Measurements from ENCODE around the gene PARN. TPM values are rescaled to one million over a fixed set of nuclear protein-coding genes. Genes with fewer than 3 reads are reported as not detected.
"Not testable (repeated sequence)": the region's sequence is repeated elsewhere in the genome, so short reads cannot be mapped to it uniquely, and the experiment has no call there.

PARN gene, protein sequence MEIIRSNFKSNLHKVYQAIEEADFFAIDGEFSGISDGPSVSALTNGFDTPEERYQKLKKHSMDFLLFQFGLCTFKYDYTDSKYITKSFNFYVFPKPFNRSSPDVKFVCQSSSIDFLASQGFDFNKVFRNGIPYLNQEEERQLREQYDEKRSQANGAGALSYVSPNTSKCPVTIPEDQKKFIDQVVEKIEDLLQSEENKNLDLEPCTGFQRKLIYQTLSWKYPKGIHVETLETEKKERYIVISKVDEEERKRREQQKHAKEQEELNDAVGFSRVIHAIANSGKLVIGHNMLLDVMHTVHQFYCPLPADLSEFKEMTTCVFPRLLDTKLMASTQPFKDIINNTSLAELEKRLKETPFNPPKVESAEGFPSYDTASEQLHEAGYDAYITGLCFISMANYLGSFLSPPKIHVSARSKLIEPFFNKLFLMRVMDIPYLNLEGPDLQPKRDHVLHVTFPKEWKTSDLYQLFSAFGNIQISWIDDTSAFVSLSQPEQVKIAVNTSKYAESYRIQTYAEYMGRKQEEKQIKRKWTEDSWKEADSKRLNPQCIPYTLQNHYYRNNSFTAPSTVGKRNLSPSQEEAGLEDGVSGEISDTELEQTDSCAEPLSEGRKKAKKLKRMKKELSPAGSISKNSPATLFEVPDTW
- 10 to 100 TPM; 24.3 to 29.8 TPM for total RNA-seq
- long read RNA-seq, transcript PARN-203 (24 exons, 3,078 nt) = major isoform, 26 of 47 reads
- long read RNA-seq, partial matches to known transcripts = 6 of 47 reads
- long read RNA-seq, other reads (novel, unspliced or antisense) = 11 of 47 reads

DNA sequence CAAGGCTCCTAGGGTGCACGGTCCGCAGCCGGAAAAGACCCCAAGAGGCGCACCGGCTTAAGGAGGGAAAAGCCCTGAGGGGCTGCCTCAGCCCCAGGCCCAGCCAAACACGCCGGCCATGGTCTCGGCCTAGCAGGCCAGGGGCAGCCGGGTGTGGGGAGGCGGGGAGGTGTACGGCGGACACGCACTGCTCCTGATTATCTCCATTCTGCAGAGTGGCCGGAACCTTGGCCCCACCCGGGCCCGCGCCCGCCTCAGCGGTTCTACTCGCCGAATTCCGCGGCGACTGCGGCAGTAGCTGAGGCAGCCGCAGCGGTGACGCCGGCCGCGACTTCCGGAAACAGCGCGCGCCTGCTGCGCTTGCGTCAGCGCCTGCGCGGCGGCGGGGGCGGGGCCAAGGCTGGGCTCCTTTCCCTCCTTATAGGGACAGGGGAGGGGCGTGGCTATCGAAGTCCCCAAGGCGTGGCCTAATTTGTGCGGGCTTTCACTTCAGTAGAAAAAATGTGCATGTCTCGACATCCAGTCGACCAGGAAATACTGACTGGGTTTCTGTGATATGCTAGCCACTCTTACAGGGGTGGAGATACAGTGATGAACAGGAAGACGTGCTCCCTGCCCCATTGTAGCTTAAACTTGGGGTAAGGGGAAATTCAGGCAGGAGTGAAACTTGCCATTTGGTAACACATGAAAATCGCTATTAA lies at the start of gene PARN:
TSS of gene PARN (minus strand) at position 342 of the 701 bp plus-strand sequence. CDS start at position 207, 135 bp downstream.
- ATAC-seq = peak; percentile 67
- intact Hi-C loops (cut with DNase I, micrococcal nuclease) = no loop called here
- DNase-seq = peak; percentile 98 to 99

DNA sequence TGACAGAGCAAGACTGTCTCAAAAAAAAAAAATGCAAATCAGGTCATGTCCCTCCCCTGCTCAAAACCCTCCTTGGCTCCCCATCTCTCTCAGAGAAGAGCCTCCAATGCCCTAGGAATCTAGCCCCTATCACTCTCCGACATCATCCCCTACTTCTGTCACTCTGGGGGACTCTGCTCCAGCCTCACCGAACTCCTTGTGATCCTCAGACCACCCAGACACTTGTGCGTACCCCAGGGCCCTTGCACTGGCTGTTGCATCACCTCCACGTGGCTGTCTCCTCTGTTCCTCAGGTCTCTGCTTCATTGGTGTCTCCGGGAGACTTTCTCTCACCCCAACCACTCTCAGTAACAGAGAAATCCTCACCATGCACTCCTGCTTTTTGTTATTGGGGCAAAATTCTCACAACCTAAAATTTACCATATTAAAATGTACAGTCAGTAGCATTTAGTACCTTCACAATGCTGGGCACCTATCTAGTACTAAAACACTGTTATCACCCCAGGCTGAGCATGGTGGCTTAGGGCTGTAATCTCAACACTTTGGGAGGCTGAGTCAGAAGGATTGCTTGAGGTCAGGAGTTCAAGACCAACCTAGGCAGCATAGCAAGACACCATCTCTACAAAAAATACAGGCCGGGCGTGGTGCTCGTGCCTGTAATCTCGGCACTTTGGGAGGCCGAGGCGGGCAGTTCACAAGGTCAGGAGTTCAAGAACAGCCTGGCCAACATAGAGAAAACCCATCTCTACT lies 48.9 kb upstream of the PARN start:
- intact Hi-C loops (cut with DNase I, micrococcal nuclease) = no loop called here
- ATAC-seq = no peak
- no peak for DNase-seq

DNA sequence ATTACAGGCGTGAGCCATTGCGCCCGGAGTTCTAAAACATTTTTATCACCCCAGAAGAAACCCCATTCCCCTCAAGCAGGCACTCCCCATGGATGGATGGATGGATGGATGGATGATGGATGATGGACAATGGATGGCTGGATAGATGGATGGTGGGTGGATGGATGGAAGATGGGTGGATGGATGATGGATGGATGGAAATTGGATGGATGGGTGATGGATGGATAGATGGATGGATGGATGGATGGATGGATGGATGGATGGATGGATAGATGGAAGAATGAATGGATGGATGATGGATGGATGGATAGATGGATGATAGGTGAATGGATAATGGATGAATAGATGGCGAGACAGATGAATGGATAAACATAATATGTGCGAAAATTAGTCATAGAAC lies 47.6 kb upstream of the PARN start:
- no peak for DNase-seq
- ATAC-seq = no peak
- intact Hi-C loops (cut with DNase I, micrococcal nuclease) = no loop called here

DNA sequence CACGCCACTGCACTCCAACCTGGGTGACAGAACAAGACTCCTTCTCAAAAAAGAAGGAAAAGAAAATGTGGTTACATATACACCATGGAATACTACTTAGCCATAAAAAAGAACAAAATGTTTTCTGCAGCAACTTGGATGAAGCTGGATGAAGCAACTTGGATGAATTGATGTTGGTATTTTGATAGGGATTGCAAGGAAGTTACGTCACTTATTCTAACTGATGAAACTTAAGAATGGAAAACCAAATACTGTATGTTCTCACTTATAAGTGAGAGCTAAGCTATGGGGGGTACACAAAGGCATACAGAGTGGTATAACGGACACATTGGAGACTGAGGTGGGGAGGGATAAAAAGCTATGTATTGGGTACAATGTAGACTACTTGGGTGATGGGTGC lies 46.6 kb upstream of the PARN start:
- ATAC-seq (no peak), DNase-seq (no peak)
- intact Hi-C loops (cut with DNase I, micrococcal nuclease) = no loop called here

DNA sequence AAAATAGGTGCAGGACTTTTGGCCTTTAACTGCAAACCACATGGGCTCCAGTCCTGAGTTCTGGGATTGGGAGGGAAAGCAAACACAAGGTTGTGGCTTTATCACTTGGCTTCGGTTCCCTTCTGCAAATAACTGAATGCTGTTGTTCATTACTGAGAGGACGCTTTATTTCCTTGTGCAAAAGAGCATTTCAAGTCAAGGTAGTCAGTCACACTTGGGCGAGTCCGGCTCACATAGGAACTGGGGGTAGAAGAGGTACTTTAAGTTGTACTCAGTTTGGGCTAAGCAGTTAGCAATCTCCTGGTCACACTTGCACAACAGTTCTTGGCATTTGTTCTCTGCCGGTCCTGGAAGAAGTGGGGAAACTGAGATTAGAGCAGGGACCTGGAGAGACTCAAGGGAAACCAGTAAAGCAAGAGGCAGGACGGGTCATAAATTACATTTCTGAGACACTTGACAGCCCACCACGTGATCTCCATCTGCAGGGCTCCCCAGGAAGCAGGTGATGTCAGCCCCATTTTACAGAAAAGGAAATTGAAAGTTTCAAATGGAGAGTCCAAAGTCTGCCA lies 42.4 kb upstream of the PARN start:
- intact Hi-C loops (cut with DNase I, micrococcal nuclease) = no loop called here
- peak; percentile 47 for ATAC-seq
- peak; percentile 48 to 62 for DNase-seq

DNA sequence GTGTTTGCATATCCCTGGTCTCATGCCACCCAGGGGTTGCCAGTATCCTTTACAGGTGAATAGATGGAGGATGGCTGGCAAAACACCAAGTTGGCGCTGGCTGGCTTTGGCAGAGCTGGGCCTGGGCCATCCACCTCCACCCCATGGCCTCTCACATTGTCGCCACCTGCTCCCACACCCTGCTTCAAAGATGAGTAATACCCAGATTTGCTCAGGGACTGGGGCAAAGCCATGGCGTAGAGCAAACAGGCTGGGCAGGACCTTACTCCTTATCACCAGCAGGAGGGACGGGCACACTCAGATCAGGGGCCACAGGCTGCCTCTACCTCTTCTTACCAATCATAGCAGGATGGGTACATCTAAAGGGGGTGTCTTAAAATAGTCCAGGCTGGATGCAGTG lies 39.7 kb upstream of the PARN start:
- DNase-seq = peak; percentile 91 to 95
- intact Hi-C loops (cut with DNase I, micrococcal nuclease) = no loop called here
- peak; percentile 79 for ATAC-seq

DNA sequence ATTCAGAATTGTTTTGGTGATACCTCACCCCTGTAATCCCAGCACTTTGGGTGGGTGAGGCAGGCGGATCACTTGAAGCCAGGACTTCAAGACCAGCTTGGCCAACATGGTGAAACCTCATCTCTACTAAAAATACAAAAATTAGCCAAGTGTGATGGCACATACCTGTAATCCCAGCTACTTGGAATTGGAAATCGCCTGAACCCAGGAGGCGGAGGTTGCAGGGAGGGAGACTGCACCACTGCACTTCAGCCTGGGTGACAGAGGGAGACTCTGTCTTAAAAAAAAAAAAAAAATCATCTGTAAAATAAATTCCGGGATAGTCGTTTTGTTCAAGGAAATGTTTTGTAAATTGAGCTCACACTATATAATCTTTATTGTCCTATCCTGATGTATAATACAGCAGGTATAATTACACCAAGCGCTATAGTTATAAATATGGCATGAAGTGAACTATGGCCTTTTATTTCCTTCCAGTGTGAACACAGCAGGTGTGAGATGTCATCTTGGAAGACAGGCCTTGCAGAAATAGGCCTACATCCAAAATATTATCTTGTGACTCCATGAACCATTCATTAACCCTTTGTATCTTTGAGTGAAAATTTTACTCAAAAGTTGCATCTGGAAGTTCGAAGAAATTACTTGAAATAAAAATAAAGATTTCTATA lies 38.6 kb upstream of the PARN start:
- intact Hi-C loops (cut with DNase I, micrococcal nuclease) = no loop called here
- ATAC-seq (peak; percentile 79), DNase-seq (peak in 1 of 2 donors; percentile 38)

DNA sequence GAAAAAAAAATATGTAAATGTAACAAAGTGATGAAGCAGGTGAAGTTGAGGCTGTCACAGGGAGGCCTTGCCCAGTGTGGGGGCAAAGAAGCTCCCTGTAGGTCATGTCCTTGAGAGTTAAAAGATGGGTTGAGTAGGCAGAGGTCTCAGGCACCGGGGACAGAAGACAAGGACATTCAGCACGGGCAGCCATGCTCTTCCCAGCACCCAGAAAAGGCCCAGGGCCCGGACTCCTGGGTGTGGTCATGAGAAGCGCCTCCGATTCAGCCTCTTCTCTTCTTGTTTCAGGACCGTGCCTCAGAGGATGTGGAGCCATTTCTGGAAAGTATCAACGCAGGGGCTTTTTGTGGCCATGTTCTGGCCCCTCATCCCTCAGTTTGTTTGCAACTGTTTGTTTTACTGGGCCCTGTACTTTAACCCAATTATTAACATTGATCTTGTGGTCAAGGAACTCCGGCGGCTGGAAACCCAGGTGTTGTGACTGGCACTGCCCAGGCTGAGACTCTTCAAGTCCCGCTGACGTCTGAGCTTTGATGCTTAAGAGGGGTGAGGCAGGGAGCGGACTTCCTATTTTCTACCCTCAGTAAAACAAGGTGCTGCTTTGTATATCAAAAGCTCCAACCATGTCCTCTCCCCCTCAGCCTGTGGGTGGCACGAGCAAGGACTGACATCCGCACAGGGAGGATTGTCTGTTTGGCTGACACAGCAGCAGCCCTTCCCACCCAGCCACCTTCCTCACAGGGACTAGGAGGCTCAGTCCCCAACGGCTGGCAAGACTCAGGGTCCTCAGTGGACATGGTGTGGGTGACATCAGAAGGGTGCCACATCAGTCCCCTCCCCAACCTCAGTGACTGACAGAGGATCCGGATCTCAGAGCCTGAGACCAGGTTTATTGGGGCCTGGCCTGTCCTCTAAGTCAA lies 37.5 kb upstream of the PARN start:
- ATAC-seq (peak; percentile 6), DNase-seq (peak in 1 of 2 donors; percentile 33)
- intact Hi-C loops (cut with DNase I, micrococcal nuclease) = no loop called here

DNA sequence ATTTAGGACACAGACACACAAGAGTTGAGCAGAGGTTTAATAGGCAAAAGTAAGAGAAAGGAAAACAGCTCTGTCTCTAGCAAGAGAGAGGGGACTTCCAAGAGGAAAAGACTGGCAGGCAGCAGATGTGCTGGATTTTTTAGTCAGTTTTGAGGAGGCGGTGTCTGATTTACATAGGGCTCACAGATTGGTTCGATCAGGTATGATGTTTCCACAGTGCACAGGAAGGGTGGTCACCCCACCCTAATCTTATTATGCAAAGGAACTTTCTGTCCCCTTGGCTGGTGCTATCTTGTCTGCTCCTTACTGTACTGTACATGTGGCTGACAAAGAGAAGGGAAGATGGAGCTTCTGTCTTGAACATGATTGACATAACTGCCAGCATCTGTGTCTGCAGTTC lies 28.0 kb upstream of the PARN start:
- DNase-seq (peak in 1 of 2 donors; percentile 60), ATAC-seq (peak; percentile 44)
- intact Hi-C loops (cut with DNase I, micrococcal nuclease) = no loop called here

DNA sequence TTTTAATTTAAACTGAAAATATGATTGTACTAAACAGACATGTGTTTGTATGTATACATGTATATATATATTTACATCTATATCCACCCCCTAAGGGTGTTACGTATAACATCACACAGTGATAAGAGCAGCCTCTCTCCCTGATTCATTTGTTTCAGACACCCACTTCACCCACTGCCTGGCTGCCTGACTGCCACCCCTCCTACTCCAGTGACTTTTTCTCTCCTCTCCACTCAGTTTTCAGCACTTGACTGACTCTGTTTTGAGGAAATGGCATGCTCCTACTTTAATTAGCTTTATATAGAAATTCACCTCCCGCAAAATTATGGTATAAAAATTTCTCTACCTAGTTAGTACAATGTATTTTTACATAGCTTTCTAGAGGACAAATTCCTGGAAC lies 22.7 kb upstream of the PARN start:
- intact Hi-C loops (cut with DNase I, micrococcal nuclease) = no loop called here
- ATAC-seq = no peak

DNA sequence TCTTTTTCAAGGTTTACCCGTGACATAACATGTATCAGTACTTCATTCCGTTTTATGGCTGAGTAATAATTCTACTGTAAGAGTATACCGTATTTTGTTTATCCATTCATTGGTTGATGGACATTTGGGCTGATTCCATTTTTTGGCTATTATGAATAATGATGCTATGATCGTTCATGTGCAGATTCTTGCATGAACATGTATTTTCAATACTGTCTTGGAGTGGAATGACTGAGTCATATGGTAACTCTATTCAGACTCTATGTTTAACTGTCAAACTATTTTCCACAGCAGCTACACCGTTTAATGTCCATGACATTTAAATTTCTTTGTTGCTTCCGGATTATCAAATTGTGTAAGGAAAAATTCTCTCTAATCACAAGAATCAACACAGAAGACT lies 20.6 kb upstream of the PARN start:
- ATAC-seq (no peak), DNase-seq (no peak)
- intact Hi-C loops (cut with DNase I, micrococcal nuclease) = no loop called here

More for the DNA sequence above, 22.7 kb upstream of the PARN start:
- no peak for DNase-seq

DNA sequence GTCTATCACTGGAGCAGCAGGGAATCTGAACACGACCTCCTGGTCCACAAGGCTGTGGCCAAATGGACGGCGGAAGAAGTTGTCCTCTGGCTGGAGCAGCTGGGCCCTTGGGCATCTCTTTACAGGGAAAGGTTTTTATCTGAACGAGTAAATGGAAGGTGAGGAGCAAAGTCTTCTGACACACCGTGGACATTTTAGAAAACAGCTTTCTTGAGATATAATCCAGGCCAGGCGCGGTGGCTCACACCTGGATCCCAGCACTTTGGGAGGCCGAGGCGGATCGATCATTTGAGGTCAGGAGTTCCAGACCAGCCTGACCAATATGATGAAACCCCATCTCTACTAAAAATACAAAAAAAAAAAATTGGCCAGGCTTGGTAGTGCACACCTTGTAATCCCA lies 19.8 kb upstream of the PARN start:
- no peak for ATAC-seq
- intact Hi-C loops (cut with DNase I, micrococcal nuclease) = no loop called here
- no peak for DNase-seq

DNA sequence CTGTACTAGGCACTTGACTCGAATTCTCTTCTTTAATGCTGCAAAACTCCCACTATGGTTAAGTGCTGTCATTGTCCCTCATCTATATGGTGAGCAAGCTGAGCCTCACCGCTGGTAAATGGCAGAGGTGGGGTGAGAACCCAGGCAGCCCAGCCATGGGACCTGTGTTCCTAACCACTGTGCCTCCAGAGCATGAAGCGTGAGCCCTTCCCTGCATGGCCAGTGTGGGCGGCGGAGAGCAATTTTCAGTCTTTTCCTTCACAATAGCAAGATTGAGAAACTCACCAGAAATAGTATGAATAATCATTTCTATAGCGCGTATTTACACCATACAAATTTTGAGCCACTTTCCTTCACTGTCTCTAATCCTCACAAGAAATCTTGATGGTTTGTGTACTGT lies 11.9 kb upstream of the PARN start:
- intact Hi-C loops (cut with DNase I, micrococcal nuclease) = no loop called here
- DNase-seq = no peak
- no peak for ATAC-seq

DNA sequence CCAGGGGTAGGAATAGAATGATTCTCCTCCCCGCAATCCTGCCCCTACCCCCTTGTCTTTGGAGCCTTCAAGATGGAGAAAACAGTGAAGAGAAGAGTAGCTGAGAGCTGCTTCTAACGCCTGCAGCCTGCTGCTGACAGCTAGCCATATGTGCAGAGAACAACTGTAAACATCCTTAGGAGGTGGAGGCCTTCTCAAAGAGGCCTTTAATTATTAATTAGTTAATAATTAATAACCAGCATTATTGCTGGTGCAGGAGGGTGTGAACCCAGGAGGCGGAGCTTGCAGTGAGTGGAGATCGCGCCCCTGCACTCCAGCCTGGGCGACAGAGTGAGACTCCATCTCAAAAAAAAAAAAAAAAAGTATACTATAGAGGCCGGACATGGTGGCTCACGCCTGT lies 11.1 kb upstream of the PARN start:
- no peak for DNase-seq
- no peak for ATAC-seq
- intact Hi-C loops (cut with DNase I, micrococcal nuclease) = no loop called here

DNA sequence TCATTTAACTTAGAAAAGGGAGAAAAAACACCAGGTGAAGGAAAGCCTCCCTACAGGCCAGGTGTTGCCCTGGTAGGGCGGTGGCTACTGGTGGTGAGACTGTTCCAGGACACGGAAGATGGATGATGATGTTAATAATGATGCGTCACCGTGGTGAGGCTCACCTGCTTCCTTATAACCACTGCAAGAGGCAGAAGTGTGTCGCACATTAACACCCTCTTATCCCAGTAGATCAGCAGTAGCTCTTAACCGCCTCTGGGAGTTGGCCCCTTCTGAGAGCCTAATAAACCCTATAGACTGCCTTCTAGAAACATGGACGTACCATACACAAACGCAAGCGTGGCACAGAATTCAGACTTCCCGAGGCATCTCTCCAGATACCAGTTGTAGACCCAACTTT lies 10.5 kb upstream of the PARN start:
- intact Hi-C loops (cut with DNase I, micrococcal nuclease) = no loop called here
- ATAC-seq (peak; percentile 97), DNase-seq (peak; percentile 65 to 85)

DNA sequence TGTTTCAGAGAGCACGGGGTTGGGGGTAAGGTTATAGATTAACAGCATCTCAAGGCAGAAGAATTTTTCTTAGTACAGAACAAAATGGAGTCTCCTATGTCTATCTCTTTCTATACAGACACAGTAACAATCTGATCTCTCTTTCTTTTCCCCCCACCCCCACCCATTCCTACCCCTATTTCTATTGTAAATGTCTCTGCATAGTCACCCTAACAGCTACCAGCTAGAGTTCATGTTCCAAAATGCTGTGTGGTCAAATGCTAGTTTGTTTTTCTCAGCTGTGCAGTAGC lies 6.8 kb upstream of the PARN start:
- DNase-seq; intact Hi-C loops (cut with DNase I, micrococcal nuclease); ATAC-seq: not testable (repeated sequence)
